ENCODE data around the gene CRYBA4.

DNA sequence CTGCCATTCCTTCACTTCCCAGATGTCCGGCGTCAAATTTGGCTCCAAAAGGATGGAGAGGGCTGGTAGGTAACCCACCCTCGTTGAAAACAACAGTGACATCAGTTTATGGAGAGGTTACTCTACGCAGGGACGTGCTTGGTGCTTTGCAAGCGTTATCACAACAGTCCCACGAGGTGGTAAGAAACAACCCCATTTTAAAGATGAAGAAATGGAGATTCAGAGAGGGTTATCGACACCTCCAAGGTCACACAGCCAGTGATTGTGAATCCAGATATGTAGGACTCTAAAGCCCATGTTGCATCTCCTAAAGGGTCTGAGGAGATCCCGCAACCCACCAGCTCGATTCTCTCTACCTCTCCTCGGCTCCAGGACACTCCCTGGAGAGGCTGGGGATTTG is 36.4 kb downstream of the CRYBA4 start:
- TF ChIP-seq, protein P1, sequence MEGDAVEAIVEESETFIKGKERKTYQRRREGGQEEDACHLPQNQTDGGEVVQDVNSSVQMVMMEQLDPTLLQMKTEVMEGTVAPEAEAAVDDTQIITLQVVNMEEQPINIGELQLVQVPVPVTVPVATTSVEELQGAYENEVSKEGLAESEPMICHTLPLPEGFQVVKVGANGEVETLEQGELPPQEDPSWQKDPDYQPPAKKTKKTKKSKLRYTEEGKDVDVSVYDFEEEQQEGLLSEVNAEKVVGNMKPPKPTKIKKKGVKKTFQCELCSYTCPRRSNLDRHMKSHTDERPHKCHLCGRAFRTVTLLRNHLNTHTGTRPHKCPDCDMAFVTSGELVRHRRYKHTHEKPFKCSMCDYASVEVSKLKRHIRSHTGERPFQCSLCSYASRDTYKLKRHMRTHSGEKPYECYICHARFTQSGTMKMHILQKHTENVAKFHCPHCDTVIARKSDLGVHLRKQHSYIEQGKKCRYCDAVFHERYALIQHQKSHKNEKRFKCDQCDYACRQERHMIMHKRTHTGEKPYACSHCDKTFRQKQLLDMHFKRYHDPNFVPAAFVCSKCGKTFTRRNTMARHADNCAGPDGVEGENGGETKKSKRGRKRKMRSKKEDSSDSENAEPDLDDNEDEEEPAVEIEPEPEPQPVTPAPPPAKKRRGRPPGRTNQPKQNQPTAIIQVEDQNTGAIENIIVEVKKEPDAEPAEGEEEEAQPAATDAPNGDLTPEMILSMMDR (IDR thresholded peaks at IDR 0.05), result no peak
- TF ChIP-seq ZFX (IDR thresholded peaks at IDR 0.05; ENCODE audit: borderline replicate concordance), result no peak
